Measurements from ENCODE around the gene PSMC2.

DNA sequence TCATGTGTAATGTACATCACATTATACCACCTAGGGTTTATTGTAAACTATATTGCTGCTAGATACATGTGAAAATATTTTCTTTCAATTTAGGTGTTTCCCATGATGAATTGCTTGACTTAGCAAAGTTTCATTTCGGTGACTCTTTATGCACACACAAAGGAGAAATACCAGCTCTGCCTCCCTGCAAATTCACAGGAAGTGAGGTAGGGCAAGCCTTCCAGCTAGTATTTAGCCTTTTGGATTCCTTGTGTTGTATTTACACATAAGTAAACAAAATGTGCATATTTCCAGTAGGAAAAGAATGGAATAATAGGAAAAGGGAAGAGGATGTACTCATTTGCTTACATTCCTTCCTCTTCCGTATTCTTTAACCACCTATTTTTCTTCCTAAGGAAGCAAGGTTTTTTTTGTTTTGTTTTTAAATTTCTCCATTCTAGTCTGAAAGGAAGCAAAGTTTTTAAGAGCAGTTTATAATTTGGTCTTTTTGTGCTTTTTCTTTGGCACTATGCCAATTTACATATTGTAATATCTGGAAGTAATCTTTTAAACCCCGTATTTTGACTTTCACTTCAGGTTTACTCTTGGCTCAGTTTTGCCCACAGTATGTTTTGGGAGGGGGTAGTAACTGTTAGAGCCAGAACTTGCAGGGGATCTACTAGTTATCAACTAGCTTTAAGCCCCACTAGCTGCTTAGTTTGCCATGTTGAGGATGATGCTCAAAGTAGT lies 39.8 kb upstream of the PSMC2 start:
- TF ChIP-seq, protein P1, sequence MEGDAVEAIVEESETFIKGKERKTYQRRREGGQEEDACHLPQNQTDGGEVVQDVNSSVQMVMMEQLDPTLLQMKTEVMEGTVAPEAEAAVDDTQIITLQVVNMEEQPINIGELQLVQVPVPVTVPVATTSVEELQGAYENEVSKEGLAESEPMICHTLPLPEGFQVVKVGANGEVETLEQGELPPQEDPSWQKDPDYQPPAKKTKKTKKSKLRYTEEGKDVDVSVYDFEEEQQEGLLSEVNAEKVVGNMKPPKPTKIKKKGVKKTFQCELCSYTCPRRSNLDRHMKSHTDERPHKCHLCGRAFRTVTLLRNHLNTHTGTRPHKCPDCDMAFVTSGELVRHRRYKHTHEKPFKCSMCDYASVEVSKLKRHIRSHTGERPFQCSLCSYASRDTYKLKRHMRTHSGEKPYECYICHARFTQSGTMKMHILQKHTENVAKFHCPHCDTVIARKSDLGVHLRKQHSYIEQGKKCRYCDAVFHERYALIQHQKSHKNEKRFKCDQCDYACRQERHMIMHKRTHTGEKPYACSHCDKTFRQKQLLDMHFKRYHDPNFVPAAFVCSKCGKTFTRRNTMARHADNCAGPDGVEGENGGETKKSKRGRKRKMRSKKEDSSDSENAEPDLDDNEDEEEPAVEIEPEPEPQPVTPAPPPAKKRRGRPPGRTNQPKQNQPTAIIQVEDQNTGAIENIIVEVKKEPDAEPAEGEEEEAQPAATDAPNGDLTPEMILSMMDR (conservative IDR thresholded peaks at IDR 0.05; ENCODE audit: low read depth in 2 of 2): no peak
- no peak for TF ChIP-seq EZH2 (IDR thresholded peaks at IDR 0.05; ENCODE audit: low read depth, unreplicated experiment)
- no peak for TF ChIP-seq POLR2AphosphoS5 (IDR thresholded peaks at IDR 0.05; ENCODE audit: low read depth)
- TF ChIP-seq CREB1 (CRISPR knock-in tag; IDR thresholded peaks at IDR 0.05; ENCODE audit: low read depth): no peak
- TF ChIP-seq, protein P2, sequence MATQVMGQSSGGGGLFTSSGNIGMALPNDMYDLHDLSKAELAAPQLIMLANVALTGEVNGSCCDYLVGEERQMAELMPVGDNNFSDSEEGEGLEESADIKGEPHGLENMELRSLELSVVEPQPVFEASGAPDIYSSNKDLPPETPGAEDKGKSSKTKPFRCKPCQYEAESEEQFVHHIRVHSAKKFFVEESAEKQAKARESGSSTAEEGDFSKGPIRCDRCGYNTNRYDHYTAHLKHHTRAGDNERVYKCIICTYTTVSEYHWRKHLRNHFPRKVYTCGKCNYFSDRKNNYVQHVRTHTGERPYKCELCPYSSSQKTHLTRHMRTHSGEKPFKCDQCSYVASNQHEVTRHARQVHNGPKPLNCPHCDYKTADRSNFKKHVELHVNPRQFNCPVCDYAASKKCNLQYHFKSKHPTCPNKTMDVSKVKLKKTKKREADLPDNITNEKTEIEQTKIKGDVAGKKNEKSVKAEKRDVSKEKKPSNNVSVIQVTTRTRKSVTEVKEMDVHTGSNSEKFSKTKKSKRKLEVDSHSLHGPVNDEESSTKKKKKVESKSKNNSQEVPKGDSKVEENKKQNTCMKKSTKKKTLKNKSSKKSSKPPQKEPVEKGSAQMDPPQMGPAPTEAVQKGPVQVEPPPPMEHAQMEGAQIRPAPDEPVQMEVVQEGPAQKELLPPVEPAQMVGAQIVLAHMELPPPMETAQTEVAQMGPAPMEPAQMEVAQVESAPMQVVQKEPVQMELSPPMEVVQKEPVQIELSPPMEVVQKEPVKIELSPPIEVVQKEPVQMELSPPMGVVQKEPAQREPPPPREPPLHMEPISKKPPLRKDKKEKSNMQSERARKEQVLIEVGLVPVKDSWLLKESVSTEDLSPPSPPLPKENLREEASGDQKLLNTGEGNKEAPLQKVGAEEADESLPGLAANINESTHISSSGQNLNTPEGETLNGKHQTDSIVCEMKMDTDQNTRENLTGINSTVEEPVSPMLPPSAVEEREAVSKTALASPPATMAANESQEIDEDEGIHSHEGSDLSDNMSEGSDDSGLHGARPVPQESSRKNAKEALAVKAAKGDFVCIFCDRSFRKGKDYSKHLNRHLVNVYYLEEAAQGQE (IDR thresholded peaks at IDR 0.05; ENCODE audit: unreplicated experiment): no peak
- TF ChIP-seq EZH2phosphoT487 (IDR thresholded peaks at IDR 0.05; ENCODE audit: unreplicated experiment): no peak
- TF ChIP-seq, protein P3, sequence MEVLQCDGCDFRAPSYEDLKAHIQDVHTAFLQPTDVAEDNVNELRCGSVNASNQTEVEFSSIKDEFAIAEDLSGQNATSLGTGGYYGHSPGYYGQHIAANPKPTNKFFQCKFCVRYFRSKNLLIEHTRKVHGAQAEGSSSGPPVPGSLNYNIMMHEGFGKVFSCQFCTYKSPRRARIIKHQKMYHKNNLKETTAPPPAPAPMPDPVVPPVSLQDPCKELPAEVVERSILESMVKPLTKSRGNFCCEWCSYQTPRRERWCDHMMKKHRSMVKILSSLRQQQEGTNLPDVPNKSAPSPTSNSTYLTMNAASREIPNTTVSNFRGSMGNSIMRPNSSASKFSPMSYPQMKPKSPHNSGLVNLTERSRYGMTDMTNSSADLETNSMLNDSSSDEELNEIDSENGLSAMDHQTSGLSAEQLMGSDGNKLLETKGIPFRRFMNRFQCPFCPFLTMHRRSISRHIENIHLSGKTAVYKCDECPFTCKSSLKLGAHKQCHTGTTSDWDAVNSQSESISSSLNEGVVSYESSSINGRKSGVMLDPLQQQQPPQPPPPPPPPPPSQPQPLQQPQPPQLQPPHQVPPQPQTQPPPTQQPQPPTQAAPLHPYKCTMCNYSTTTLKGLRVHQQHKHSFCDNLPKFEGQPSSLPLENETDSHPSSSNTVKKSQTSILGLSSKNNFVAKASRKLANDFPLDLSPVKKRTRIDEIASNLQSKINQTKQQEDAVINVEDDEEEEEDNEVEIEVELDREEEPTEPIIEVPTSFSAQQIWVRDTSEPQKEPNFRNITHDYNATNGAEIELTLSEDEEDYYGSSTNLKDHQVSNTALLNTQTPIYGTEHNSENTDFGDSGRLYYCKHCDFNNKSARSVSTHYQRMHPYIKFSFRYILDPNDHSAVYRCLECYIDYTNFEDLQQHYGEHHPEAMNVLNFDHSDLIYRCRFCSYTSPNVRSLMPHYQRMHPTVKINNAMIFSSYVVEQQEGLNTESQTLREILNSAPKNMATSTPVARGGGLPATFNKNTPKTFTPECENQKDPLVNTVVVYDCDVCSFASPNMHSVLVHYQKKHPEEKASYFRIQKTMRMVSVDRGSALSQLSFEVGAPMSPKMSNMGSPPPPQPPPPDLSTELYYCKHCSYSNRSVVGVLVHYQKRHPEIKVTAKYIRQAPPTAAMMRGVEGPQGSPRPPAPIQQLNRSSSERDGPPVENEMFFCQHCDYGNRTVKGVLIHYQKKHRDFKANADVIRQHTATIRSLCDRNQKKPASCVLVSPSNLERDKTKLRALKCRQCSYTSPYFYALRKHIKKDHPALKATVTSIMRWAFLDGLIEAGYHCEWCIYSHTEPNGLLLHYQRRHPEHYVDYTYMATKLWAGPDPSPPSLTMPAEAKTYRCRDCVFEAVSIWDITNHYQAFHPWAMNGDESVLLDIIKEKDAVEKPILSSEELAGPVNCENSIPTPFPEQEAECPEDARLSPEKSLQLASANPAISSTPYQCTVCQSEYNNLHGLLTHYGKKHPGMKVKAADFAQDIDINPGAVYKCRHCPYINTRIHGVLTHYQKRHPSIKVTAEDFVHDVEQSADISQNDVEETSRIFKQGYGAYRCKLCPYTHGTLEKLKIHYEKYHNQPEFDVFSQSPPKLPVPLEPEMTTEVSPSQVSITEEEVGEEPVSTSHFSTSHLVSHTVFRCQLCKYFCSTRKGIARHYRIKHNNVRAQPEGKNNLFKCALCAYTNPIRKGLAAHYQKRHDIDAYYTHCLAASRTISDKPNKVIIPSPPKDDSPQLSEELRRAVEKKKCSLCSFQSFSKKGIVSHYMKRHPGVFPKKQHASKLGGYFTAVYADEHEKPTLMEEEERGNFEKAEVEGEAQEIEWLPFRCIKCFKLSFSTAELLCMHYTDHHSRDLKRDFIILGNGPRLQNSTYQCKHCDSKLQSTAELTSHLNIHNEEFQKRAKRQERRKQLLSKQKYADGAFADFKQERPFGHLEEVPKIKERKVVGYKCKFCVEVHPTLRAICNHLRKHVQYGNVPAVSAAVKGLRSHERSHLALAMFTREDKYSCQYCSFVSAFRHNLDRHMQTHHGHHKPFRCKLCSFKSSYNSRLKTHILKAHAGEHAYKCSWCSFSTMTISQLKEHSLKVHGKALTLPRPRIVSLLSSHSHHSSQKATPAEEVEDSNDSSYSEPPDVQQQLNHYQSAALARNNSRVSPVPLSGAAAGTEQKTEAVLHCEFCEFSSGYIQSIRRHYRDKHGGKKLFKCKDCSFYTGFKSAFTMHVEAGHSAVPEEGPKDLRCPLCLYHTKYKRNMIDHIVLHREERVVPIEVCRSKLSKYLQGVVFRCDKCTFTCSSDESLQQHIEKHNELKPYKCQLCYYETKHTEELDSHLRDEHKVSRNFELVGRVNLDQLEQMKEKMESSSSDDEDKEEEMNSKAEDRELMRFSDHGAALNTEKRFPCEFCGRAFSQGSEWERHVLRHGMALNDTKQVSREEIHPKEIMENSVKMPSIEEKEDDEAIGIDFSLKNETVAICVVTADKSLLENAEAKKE (CRISPR knock-in tag; IDR thresholded peaks at IDR 0.05): no peak
- no peak for TF ChIP-seq STAT1 (IDR thresholded peaks at IDR 0.05; ENCODE audit: unreplicated experiment)
- TF ChIP-seq NANOG (IDR thresholded peaks at IDR 0.05; ENCODE audit: borderline replicate concordance): no peak

Data from GM23338 (cell line).